RWPE2 (cell line): Measurements from ENCODE around the gene HDAC6.
"Not testable (repeated sequence)": the region's sequence is repeated elsewhere in the genome, so short reads cannot be mapped to it uniquely, and the experiment has no call there.

Experiments
- ATAC-seq: fragments of 200-7000 bp; cut with Tn5 transposase; 3 replicates; pipeline ENCODE4 v1.9.1; 2021; ENCODE audit warnings: low read depth
- DNase-seq: peaks from one replicate; pipeline ENCODE4 v3.0.0-alpha.2; 2020; ENCODE audit warnings: low spot score
- H3K27ac ChIP-seq: fragments of 450-650 bp; 2 replicates; pipeline ENCODE4 v1.5.1; 2017; ENCODE audit warnings: mild to moderate bottlenecking; ENCODE audit not compliant: poor library complexity, severe bottlenecking
- H3K27me3 ChIP-seq: fragments of 250-450 bp; sonication (Bioruptor Pico); 2 replicates; pipeline ENCODE4 v1.5.1; 2021; ENCODE audit warnings: mild to moderate bottlenecking, moderate library complexity; ENCODE audit not compliant: insufficient read depth, poor library complexity, severe bottlenecking
- H3K36me3 ChIP-seq: fragments of 250-450 bp; sonication (Bioruptor Pico); 2 replicates; pipeline ENCODE4 v1.5.1; 2020; ENCODE audit warnings: low read depth, mild to moderate bottlenecking, moderate library complexity
- H3K4me1 ChIP-seq: fragments of 250-450 bp; sonication (Bioruptor Pico); 2 replicates; pipeline ENCODE4 v1.5.1; 2021; ENCODE audit warnings: mild to moderate bottlenecking, moderate library complexity; ENCODE audit not compliant: insufficient read depth, poor library complexity, severe bottlenecking
- H3K4me3 ChIP-seq: fragments of 250-450 bp; sonication (Bioruptor Pico); 2 replicates; pipeline ENCODE4 v1.5.1; 2021; ENCODE audit warnings: mild to moderate bottlenecking, moderate library complexity; ENCODE audit not compliant: severe bottlenecking
- H3K9me3 ChIP-seq: fragments of 250-450 bp; sonication (Bioruptor Pico); 2 replicates; pipeline ENCODE4 v1.5.1; 2021; ENCODE audit warnings: mild to moderate bottlenecking, moderate library complexity; ENCODE audit not compliant: severe bottlenecking
- TF ChIP-seq, protein P1 (sequence below): fragments of 450-650 bp; IDR thresholded peaks from one replicate; pipeline ENCODE4 v1.5.1; 2017; ENCODE audit warnings: mild to moderate bottlenecking, moderate library complexity; ENCODE audit not compliant: poor library complexity, severe bottlenecking

HDAC6 gene

DNA sequence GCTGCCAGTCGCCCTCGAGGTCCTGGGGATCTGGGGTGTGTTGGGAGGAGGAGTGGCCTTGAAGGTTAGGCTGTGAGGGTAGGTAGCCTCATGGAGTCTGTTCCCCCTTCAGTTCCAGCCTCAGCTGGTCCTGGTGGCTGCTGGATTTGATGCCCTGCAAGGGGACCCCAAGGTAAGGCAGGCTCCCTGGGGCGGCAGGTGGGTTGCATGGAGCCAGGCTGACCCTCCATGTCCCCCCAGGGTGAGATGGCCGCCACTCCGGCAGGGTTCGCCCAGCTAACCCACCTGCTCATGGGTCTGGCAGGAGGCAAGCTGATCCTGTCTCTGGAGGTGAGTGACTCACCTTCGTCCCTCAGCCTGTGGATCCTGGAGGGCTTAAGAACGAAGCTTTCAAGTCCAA lies 12.9 kb downstream of the HDAC6 start:
- H3K27me3 ChIP-seq, result no peaks in the 10 kb centered on the region
- DNase-seq, result no peak
- H3K36me3 ChIP-seq, result peaks cover 6% of the 10 kb centered on the region; the same call in 1 of the 2 replicates
- no peaks in the 10 kb centered on the region for H3K9me3 ChIP-seq
- H3K4me1 ChIP-seq, result no peaks in the 10 kb centered on the region
- no peak overlapping the region for H3K27ac ChIP-seq
- H3K4me3 ChIP-seq, result no peak overlapping the region
- TF ChIP-seq, protein P1, sequence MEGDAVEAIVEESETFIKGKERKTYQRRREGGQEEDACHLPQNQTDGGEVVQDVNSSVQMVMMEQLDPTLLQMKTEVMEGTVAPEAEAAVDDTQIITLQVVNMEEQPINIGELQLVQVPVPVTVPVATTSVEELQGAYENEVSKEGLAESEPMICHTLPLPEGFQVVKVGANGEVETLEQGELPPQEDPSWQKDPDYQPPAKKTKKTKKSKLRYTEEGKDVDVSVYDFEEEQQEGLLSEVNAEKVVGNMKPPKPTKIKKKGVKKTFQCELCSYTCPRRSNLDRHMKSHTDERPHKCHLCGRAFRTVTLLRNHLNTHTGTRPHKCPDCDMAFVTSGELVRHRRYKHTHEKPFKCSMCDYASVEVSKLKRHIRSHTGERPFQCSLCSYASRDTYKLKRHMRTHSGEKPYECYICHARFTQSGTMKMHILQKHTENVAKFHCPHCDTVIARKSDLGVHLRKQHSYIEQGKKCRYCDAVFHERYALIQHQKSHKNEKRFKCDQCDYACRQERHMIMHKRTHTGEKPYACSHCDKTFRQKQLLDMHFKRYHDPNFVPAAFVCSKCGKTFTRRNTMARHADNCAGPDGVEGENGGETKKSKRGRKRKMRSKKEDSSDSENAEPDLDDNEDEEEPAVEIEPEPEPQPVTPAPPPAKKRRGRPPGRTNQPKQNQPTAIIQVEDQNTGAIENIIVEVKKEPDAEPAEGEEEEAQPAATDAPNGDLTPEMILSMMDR, result no peak
- ATAC-seq, result no peak

GRCh38 chrX:48815266-48815665 lies 13.4 kb downstream of the HDAC6 start:
- H3K4me3 ChIP-seq, result no peak overlapping the region
- TF ChIP-seq, protein P1, result no peak

DNA sequence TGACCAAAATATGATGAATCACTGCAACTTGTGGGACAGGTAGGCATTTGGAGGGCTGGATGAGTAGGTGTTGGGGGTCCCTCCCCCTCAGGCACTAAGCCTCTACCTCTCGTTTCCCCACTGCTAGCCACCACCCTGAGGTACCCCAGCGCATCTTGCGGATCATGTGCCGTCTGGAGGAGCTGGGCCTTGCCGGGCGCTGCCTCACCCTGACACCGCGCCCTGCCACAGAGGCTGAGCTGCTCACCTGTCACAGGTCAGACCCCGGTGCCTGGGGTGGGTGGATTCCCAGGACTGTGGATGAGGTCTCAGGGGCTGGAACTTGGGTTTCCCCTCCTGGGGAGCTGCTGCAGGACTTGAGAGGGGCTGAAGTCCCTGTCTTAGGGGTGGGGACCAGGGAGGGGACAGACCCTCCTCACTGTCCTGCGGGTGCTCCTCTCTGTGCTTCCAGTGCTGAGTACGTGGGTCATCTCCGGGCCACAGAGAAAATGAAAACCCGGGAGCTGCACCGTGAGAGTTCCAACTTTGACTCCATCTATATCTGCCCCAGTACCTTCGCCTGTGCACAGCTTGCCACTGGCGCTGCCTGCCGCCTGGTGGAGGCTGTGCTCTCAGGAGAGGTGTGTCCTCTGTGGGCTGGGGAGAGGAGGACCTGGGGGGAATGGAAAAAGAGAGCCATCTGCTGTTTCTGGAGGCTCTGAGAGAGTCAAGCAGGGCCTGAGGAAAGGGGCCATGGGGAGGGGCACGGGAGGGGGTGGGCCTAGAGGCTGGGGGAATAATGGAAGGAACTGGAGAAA lies 14.3 kb downstream of the HDAC6 start:
- DNase-seq, result no peak

More at GRCh38 chrX:48815266-48815665, 13.4 kb downstream of the HDAC6 start:
- ATAC-seq (no peak), DNase-seq (no peak)
- Histone ChIP-seq H3K27ac (no peak overlapping the region), H3K27me3 (no peaks in the 10 kb centered on the region), H3K9me3 (no peaks in the 10 kb centered on the region), H3K36me3 (peaks cover 6% of the 10 kb centered on the region; the same call in 1 of the 2 replicates), H3K4me1 (no peaks in the 10 kb centered on the region)

DNA sequence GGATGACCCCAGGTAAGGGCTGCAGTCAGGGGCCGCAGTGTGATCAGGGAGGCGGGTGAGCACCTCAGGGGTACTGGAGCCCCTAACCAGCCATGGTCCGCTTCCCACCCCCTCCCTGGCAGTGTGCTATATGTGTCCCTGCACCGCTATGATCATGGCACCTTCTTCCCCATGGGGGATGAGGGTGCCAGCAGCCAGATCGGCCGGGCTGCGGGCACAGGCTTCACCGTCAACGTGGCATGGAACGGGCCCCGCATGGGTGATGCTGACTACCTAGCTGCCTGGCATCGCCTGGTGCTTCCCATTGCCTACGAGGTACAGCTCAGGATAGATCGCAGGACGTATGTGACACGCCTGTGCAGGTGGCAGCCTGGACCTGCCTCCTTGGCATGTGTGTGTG lies 16.2 kb downstream of the HDAC6 start:
- DNase-seq (no peak), ATAC-seq (no peak)
- Histone ChIP-seq H3K4me3 (no peak overlapping the region), H3K36me3 (no peaks in the 10 kb centered on the region), H3K4me1 (no peaks in the 10 kb centered on the region), H3K27ac (no peak overlapping the region), H3K27me3 (no peaks in the 10 kb centered on the region), H3K9me3 (no peaks in the 10 kb centered on the region)
- TF ChIP-seq, protein P1, result no peak

More for the DNA sequence above, 14.3 kb downstream of the HDAC6 start:
- Histone ChIP-seq H3K4me1 (no peaks in the 10 kb centered on the region), H3K27ac (no peak overlapping the region), H3K36me3 (0 out of 2 replicates have a peak, but pooled peaks cover 3% of the 10 kb centered on the region), H3K9me3 (no peaks in the 10 kb centered on the region), H3K27me3 (no peaks in the 10 kb centered on the region), H3K4me3 (no peak overlapping the region)
- ATAC-seq, result no peak
- TF ChIP-seq, protein P1, result no peak

DNA sequence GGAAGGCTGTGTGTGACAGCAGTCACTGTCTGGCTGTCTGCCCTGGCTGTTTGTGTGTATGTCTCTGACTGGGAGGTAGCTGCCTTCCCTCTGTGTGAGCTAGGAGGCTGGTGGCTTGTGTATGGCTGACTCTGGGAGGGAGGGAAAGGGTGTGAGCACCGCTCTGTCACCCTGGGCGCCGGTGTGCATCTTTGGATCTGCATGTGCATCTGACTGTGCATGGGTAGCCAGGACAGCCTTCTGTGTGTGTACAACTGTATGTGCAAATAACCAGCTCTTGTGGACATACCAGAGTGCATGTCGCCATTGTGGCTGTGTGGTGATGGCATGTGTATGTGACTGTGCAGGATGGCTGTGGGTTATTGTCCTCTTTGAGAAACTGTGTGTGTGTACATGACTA lies 17.0 kb downstream of the HDAC6 start:
- Histone ChIP-seq H3K4me1 (no peaks in the 10 kb centered on the region), H3K27me3 (no peaks in the 10 kb centered on the region), H3K36me3 (no peaks in the 10 kb centered on the region), H3K27ac (no peak overlapping the region), H3K9me3 (no peaks in the 10 kb centered on the region), H3K4me3 (no peak overlapping the region)
- no peak for DNase-seq
- ATAC-seq, result no peak
- TF ChIP-seq, protein P1, result no peak

DNA sequence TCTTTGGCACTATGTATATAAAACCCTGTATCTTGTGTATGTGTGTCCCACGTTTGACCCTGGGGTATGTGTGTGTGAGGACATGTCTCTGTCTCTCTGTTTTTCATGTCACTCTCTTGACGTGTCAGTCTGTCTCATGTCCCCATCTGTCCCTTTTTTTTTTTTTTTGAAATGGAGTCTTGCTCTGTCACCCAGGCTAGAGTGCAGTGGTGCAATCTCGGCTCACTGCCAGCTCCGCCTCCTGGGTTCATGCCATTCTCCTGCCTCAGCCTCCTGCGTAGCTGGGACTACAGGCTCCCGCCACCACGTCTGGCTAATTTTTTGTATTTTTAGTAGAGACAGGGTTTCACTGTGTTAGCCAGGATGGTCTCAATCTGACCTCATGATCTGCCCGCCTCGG lies 17.5 kb downstream of the HDAC6 start:
- H3K27me3 ChIP-seq, H3K9me3 ChIP-seq, H3K4me1 ChIP-seq, H3K27ac ChIP-seq, H3K36me3 ChIP-seq, ATAC-seq, DNase-seq, H3K4me3 ChIP-seq: not testable (repeated sequence)
